Liver (tissue), 9 donors: Measurements from ENCODE around the gene ACP4. TPM values are rescaled to one million over a fixed set of nuclear protein-coding genes. Genes with fewer than 3 reads are reported as not detected.

Experiments
- DNase-seq: peaks from one replicate; pipeline ENCODE4 v3.0.0-alpha.2; 2017; ENCODE audit warnings: low spot score
- H3K27ac ChIP-seq, 2 donors: one replicate each; pipeline ENCODE4 v1.7.0; 2013; ENCODE audit warnings: inconsistent platforms in 2 of 2, low read length in 2 of 2, control low read depth in 1 of 2, low read depth in 1 of 2, mild to moderate bottlenecking in 1 of 2
- H3K27me3 ChIP-seq, 4 donors: one replicate each; pipeline versions ENCODE4 v1.6.1 to v1.7.0; 2013; ENCODE audit warnings: low read length in 3 of 4, inconsistent platforms in 1 of 4, mild to moderate bottlenecking in 1 of 4, moderate library complexity in 1 of 4; ENCODE audit not compliant: control insufficient read depth in 4 of 4, insufficient read depth in 4 of 4
- H3K36me3 ChIP-seq, 4 donors: one replicate each; pipeline versions ENCODE4 v1.6.1 to v1.7.0; 2013; ENCODE audit warnings: low read length in 3 of 4, mild to moderate bottlenecking in 3 of 4, low read depth in 1 of 4, moderate library complexity in 1 of 4; ENCODE audit not compliant: control insufficient read depth in 4 of 4, insufficient read depth in 3 of 4
- H3K4me1 ChIP-seq, 4 donors: one replicate each; pipeline versions ENCODE4 v1.6.1 to v1.7.0; 2013; ENCODE audit warnings: low read length in 3 of 4, mild to moderate bottlenecking in 3 of 4, moderate library complexity in 1 of 4; ENCODE audit not compliant: control insufficient read depth in 4 of 4, insufficient read depth in 4 of 4
- H3K4me3 ChIP-seq, 3 donors: one replicate each; pipeline versions ENCODE4 v1.6.1 to v1.7.0; 2013; ENCODE audit warnings: low read length in 3 of 3, control low read depth in 1 of 3, low read depth in 1 of 3, mild to moderate bottlenecking in 1 of 3
- H3K9ac ChIP-seq, 2 donors: one replicate each; pipeline ENCODE4 v1.7.0; 2013; ENCODE audit warnings: low read length in 2 of 2, mild to moderate bottlenecking in 2 of 2, moderate library complexity in 2 of 2, control low read depth in 1 of 2, low read depth in 1 of 2
- H3K9me3 ChIP-seq, 4 donors: one replicate each; pipeline versions ENCODE4 v1.6.1 to v1.7.0; 2013; ENCODE audit warnings: low read length in 3 of 4; ENCODE audit not compliant: control insufficient read depth in 4 of 4
- EGR1 ChIP-seq, 2 donors: IDR thresholded peaks; 2 replicates each; pipeline ENCODE4 v1.6.1; 2016 to 2018; ENCODE audit warnings: antibody characterized with exemption in 2 of 2, low read depth in 2 of 2
- FOXA1 ChIP-seq: IDR thresholded peaks from 2 replicates; pipeline ENCODE4 v1.6.1; 2016; ENCODE audit warnings: antibody characterized with exemption
- FOXA2 ChIP-seq: IDR thresholded peaks from 2 replicates; pipeline ENCODE4 v1.6.1; 2016; ENCODE audit warnings: antibody characterized with exemption
- HNF4A ChIP-seq, 2 donors: conservative IDR thresholded peaks; 2 replicates each; pipeline ENCODE4 v1.6.1; 2016; ENCODE audit warnings: antibody characterized with exemption in 2 of 2, mild to moderate bottlenecking in 2 of 2
- HNF4G ChIP-seq: IDR thresholded peaks from 2 replicates; pipeline ENCODE4 v1.6.1; 2016; ENCODE audit warnings: antibody characterized with exemption
- JUND ChIP-seq, 2 donors: IDR thresholded peaks; 2 replicates each; pipeline ENCODE4 v1.6.1; 2016; ENCODE audit warnings: antibody characterized with exemption in 2 of 2
- NR2F2 ChIP-seq: IDR thresholded peaks from 2 replicates; pipeline ENCODE4 v1.6.1; 2016; ENCODE audit warnings: antibody characterized with exemption
- RAD21 ChIP-seq, 2 donors: IDR thresholded peaks; 2 replicates each; pipeline ENCODE4 v1.6.1; 2016; ENCODE audit warnings: antibody characterized with exemption in 2 of 2, mild to moderate bottlenecking in 2 of 2
- RXRA ChIP-seq, 2 donors: IDR thresholded peaks; 2 replicates each; pipeline ENCODE4 v1.6.1; 2017 to 2018; ENCODE audit warnings: antibody characterized with exemption in 2 of 2, mild to moderate bottlenecking in 1 of 2
- SP1 ChIP-seq: IDR thresholded peaks from 2 replicates; pipeline ENCODE4 v1.6.1; 2018; ENCODE audit warnings: antibody characterized with exemption, mild to moderate bottlenecking
- TAF1 ChIP-seq: conservative IDR thresholded peaks from 2 replicates; pipeline ENCODE4 v1.6.1; 2016; ENCODE audit warnings: antibody characterized with exemption, mild to moderate bottlenecking
- YY1 ChIP-seq: IDR thresholded peaks from 2 replicates; pipeline ENCODE4 v1.6.1; 2016; ENCODE audit warnings: antibody characterized with exemption, mild to moderate bottlenecking
- WGBS: extraction: QIAGEN DNeasy Blood & Tissue Kit; methylation state at CpG from one replicate; pipeline ENCODE4 v1.1.7; 2013; 5-methylcytosine and 5-hydroxymethylcytosine counted together
- polyA plus RNA-seq, 2 donors: library from polyadenylated mRNA; stranded (reverse) in 1 of 2; unstranded in 1 of 2; fragments of 200-250 nt in 1 of 2; fragments of >200 nt in 1 of 2; fragmentation: Nextera tagmentation in 1 of 2; extraction: Ambion mirVana in 1 of 2; gene quantifications; one replicate each; pipeline versions ENCODE4 v1.2.1 to v1.2.3, GENCODE V29; 2013 to 2015
- total RNA-seq, 2 donors: library from RNA; depleted of rRNA; stranded (reverse); fragments of >200 nt; gene quantifications; one replicate each; pipeline ENCODE4 v1.2.3, GENCODE V29; 2014
- TF ChIP-seq, protein P1 (sequence below): IDR thresholded peaks from 2 replicates; pipeline ENCODE4 v1.6.1; 2016; ENCODE audit warnings: antibody characterized with exemption, mild to moderate bottlenecking
- TF ChIP-seq, protein P2 (sequence below): IDR thresholded peaks from 2 replicates; pipeline ENCODE4 v1.6.1; 2016; ENCODE audit warnings: antibody characterized with exemption
- TF ChIP-seq, protein P3 (sequence below): IDR thresholded peaks from 2 replicates; pipeline ENCODE4 v1.6.1; 2016; ENCODE audit warnings: antibody characterized with exemption
- TF ChIP-seq, protein P4 (sequence below): fragments of 150-350 bp; IDR thresholded peaks from 2 replicates; pipeline ENCODE4 v1.5.1; 2017; ENCODE audit warnings: improper control_type of control experiment, low read depth, low read length; ENCODE audit not compliant: missing input control
- TF ChIP-seq, protein P5 (sequence below): IDR thresholded peaks from 2 replicates; pipeline ENCODE4 v1.6.1; 2016; ENCODE audit warnings: antibody characterized with exemption
- donor health status: healthy.
- donor health status: healthy.
- donor health status: healthy.
- donor health status: healthy.
- donor health status: healthy.

Gene ACP4
- total and polyA plus RNA-seq, 4 donors = 0.06 to 0.19 TPM; not detected in 2

DNA sequence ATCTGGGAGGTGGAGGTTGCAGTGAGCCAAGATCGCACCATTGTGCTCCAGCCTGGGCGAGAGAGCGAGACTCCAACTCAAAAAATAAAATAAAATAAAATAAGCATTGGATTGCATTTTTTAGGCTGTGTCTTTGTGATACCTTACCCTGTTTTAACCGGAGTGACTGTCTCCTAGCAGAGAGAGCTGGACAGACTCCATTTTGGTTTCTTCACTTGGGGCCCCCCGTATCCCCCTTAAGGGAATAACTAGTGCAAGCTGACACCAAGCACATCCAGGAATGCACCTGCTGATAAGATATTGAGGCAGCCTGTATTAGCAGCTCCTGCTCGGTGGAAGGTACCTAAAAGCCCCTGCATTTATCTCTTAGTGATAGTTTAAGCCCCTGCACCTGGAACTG lies 40.7 kb upstream of the ACP4 start:
- no peak overlapping the region for H3K27ac ChIP-seq
- 59% methylated on average over 6 of the region's 6 CpGs for WGBS
- no peak for TF ChIP-seq JUND (IDR thresholded peaks at IDR 0.05)
- TF ChIP-seq, protein P1, sequence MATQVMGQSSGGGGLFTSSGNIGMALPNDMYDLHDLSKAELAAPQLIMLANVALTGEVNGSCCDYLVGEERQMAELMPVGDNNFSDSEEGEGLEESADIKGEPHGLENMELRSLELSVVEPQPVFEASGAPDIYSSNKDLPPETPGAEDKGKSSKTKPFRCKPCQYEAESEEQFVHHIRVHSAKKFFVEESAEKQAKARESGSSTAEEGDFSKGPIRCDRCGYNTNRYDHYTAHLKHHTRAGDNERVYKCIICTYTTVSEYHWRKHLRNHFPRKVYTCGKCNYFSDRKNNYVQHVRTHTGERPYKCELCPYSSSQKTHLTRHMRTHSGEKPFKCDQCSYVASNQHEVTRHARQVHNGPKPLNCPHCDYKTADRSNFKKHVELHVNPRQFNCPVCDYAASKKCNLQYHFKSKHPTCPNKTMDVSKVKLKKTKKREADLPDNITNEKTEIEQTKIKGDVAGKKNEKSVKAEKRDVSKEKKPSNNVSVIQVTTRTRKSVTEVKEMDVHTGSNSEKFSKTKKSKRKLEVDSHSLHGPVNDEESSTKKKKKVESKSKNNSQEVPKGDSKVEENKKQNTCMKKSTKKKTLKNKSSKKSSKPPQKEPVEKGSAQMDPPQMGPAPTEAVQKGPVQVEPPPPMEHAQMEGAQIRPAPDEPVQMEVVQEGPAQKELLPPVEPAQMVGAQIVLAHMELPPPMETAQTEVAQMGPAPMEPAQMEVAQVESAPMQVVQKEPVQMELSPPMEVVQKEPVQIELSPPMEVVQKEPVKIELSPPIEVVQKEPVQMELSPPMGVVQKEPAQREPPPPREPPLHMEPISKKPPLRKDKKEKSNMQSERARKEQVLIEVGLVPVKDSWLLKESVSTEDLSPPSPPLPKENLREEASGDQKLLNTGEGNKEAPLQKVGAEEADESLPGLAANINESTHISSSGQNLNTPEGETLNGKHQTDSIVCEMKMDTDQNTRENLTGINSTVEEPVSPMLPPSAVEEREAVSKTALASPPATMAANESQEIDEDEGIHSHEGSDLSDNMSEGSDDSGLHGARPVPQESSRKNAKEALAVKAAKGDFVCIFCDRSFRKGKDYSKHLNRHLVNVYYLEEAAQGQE = no peak
- TF ChIP-seq, protein P2, sequence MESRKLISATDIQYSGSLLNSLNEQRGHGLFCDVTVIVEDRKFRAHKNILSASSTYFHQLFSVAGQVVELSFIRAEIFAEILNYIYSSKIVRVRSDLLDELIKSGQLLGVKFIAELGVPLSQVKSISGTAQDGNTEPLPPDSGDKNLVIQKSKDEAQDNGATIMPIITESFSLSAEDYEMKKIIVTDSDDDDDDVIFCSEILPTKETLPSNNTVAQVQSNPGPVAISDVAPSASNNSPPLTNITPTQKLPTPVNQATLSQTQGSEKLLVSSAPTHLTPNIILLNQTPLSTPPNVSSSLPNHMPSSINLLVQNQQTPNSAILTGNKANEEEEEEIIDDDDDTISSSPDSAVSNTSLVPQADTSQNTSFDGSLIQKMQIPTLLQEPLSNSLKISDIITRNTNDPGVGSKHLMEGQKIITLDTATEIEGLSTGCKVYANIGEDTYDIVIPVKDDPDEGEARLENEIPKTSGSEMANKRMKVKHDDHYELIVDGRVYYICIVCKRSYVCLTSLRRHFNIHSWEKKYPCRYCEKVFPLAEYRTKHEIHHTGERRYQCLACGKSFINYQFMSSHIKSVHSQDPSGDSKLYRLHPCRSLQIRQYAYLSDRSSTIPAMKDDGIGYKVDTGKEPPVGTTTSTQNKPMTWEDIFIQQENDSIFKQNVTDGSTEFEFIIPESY = no peak
- TF ChIP-seq EGR1 (IDR thresholded peaks at IDR 0.05; ENCODE audit: low read depth in 2 of 2) = no peak
- no peak for TF ChIP-seq NR2F2
- TF ChIP-seq HNF4G = no peak
- TF ChIP-seq, protein P3, sequence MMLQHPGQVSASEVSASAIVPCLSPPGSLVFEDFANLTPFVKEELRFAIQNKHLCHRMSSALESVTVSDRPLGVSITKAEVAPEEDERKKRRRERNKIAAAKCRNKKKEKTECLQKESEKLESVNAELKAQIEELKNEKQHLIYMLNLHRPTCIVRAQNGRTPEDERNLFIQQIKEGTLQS = no peak
- TF ChIP-seq FOXA2 = no peak
- TF ChIP-seq FOXA1 = no peak
- TF ChIP-seq SP1 = no peak
- TF ChIP-seq YY1 = no peak
- TF ChIP-seq RXRA (IDR thresholded peaks at IDR 0.05) = no peak

DNA sequence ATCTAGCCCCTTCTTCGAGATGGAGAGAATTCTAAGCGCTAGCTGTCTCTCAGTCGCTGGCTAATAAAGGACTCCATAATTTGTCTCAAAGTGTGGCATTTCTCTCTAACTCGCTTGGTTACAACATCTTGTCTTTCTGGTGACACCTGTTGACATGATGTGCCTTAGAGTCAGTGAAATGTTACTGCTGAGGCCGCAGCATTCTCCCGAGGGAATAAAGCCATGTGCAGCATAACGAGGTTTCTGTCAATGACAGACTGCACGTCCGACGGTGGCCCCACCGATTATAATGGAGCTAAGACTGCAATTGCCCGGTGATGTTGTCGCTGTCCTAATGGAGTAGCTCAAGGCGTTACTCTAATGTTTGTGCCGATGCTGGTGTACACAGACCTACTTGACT lies 40.2 kb upstream of the ACP4 start:
- no peak overlapping the region for H3K4me3 ChIP-seq
- H3K27me3 ChIP-seq = no peaks in the 10 kb centered on the region
- H3K9ac ChIP-seq = no peak overlapping the region
- H3K4me1 ChIP-seq = no peaks in the 10 kb centered on the region
- TF ChIP-seq FOXA1 = no peak
- TF ChIP-seq, protein P4, sequence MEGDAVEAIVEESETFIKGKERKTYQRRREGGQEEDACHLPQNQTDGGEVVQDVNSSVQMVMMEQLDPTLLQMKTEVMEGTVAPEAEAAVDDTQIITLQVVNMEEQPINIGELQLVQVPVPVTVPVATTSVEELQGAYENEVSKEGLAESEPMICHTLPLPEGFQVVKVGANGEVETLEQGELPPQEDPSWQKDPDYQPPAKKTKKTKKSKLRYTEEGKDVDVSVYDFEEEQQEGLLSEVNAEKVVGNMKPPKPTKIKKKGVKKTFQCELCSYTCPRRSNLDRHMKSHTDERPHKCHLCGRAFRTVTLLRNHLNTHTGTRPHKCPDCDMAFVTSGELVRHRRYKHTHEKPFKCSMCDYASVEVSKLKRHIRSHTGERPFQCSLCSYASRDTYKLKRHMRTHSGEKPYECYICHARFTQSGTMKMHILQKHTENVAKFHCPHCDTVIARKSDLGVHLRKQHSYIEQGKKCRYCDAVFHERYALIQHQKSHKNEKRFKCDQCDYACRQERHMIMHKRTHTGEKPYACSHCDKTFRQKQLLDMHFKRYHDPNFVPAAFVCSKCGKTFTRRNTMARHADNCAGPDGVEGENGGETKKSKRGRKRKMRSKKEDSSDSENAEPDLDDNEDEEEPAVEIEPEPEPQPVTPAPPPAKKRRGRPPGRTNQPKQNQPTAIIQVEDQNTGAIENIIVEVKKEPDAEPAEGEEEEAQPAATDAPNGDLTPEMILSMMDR = no peak
- TF ChIP-seq YY1 = no peak
- TF ChIP-seq TAF1 = no peak
- TF ChIP-seq, protein P3 = no peak
- no peak for TF ChIP-seq HNF4G
- no peak for TF ChIP-seq EGR1 (IDR thresholded peaks at IDR 0.05; ENCODE audit: low read depth in 2 of 2)
- no peak for TF ChIP-seq RAD21 (IDR thresholded peaks at IDR 0.05)
- TF ChIP-seq, protein P1 = no peak
- TF ChIP-seq, protein P2 = no peak
- no peak for TF ChIP-seq JUND (IDR thresholded peaks at IDR 0.05)
- no peak for TF ChIP-seq SP1
- no peak for TF ChIP-seq HNF4A (conservative IDR thresholded peaks at IDR 0.05)
- TF ChIP-seq RXRA (IDR thresholded peaks at IDR 0.05) = no peak
- TF ChIP-seq NR2F2 = no peak
- TF ChIP-seq, protein P5, sequence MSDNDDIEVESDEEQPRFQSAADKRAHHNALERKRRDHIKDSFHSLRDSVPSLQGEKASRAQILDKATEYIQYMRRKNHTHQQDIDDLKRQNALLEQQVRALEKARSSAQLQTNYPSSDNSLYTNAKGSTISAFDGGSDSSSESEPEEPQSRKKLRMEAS = no peak
- TF ChIP-seq FOXA2 = no peak
- H3K9me3 ChIP-seq = no peaks in the 10 kb centered on the region
- H3K27ac ChIP-seq = no peak overlapping the region
- no peak for DNase-seq
- WGBS = 64% methylated on average over 15 of the region's 15 CpGs
- H3K36me3 ChIP-seq = no peaks in the 10 kb centered on the region

More for the DNA sequence above, 40.7 kb upstream of the ACP4 start:
- H3K36me3 ChIP-seq = no peaks in the 10 kb centered on the region
- no peak overlapping the region for H3K4me3 ChIP-seq
- no peaks in the 10 kb centered on the region for H3K9me3 ChIP-seq
- DNase-seq = no peak
- H3K4me1 ChIP-seq = no peaks in the 10 kb centered on the region
- no peaks in the 10 kb centered on the region for H3K27me3 ChIP-seq
- no peak overlapping the region for H3K9ac ChIP-seq
